GM12873 (cell line): ENCODE data around the gene SLC4A2.
A peak's percentile ranks its signal among the peaks of the same experiment; 100 is the strongest.

ENCODE experiments used
- CTCF ChIP-seq: IDR thresholded peaks from 2 replicates; pipeline ENCODE4 v1.5.1; 2012; ENCODE audit warnings: low read depth, mild to moderate bottlenecking, moderate library complexity, low read length, control low read depth; ENCODE audit not compliant: insufficient read depth; ENCODE audit errors: missing control alignments

Gene SLC4A2

GRCh38 chr7:151060113-151060415 lies 675 bp downstream of the SLC4A2 start:
- TF ChIP-seq CTCF = no peak

- TF ChIP-seq CTCF = peak; percentile 25
These were observed 1.2 kb downstream of the SLC4A2 start for GRCh38 chr7:151060416-151061212.

- no peak for TF ChIP-seq CTCF
These were observed 2.1 kb downstream of the SLC4A2 start for GRCh38 chr7:151061213-151062110.

- no peak for TF ChIP-seq CTCF
These were observed 2.7 kb downstream of the SLC4A2 start for GRCh38 chr7:151062111-151062398.

GRCh38 chr7:151062399-151063211 lies 3.2 kb downstream of the SLC4A2 start:
- no peak for TF ChIP-seq CTCF

- TF ChIP-seq CTCF = no peak
These were observed 3.8 kb downstream of the SLC4A2 start for GRCh38 chr7:151063212-151063561.

- no peak for TF ChIP-seq CTCF
These were observed 5.1 kb downstream of the SLC4A2 start for GRCh38 chr7:151064454-151064853.
